C4-2B (cell line): ENCODE results near the gene GMPR.

Experiments
- ZFX ChIP-seq: fragments of 450-650 bp; IDR thresholded peaks from 2 replicates; pipeline ENCODE4 v1.6.1; 2017
- TF ChIP-seq, protein P1 (sequence below): fragments of 450-650 bp; conservative IDR thresholded peaks from 2 replicates; pipeline ENCODE4 v1.5.1; 2017; ENCODE audit warnings: mild to moderate bottlenecking

DNA sequence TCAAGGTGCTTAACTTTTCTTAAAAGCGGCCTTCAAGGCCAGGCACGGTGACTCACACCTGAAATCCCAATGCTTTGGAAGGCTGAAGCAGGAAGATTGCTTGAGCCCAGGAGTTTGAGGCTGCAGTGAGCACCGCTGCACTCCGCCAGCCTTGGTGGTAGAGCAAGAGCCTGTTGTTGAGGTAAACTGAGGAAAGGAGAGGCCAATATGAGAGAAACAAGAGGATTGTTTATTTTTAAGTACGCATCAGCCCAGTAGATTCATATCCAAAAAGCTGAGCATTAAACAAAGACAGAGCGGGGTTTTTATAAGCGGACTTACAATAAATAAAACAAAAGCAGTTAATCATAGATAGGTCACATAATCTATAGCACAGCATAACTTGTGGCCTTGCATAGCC is 15.0 kb upstream of the GMPR start:
- TF ChIP-seq, protein P1, sequence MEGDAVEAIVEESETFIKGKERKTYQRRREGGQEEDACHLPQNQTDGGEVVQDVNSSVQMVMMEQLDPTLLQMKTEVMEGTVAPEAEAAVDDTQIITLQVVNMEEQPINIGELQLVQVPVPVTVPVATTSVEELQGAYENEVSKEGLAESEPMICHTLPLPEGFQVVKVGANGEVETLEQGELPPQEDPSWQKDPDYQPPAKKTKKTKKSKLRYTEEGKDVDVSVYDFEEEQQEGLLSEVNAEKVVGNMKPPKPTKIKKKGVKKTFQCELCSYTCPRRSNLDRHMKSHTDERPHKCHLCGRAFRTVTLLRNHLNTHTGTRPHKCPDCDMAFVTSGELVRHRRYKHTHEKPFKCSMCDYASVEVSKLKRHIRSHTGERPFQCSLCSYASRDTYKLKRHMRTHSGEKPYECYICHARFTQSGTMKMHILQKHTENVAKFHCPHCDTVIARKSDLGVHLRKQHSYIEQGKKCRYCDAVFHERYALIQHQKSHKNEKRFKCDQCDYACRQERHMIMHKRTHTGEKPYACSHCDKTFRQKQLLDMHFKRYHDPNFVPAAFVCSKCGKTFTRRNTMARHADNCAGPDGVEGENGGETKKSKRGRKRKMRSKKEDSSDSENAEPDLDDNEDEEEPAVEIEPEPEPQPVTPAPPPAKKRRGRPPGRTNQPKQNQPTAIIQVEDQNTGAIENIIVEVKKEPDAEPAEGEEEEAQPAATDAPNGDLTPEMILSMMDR: no peak
- no peak for TF ChIP-seq ZFX
